ENCODE data around the gene SPEN. TPM values are rescaled to one million over a fixed set of nuclear protein-coding genes. Genes with fewer than 3 reads are reported as not detected.
"Not testable (repeated sequence)": the region's sequence is repeated elsewhere in the genome, so short reads cannot be mapped to it uniquely, and the experiment has no call there.

The SPEN gene
- polyA plus RNA-seq, 1 donor (not counting 4 experiments of a cell fraction or from before 2014, with no cell fraction given): 8.9 TPM

- dilution Hi-C loops (cut with MboI; ENCODE audit: extremely low pct_ligation_motif_present, low sequenced_read_pairs): no loop called here
- Histone ChIP-seq H2AFZ (ENCODE audit: control insufficient read depth, low read length) (no peak overlapping the region), H3K27ac (ENCODE audit: control insufficient read depth, insufficient read depth, low read length) (peak overlapping the region; percentile 74), H3K9me1 (ENCODE audit: control insufficient read depth, extremely low read depth, insufficient read depth, low read length) (no peaks in the 10 kb centered on the region), H3K79me2 (ENCODE audit: control insufficient read depth, insufficient read depth, low read length) (peaks cover 37% of the 10 kb centered on the region), H3K9ac (ENCODE audit: control insufficient read depth, extremely low read depth, insufficient read depth, low read length) (peak overlapping the region; percentile 79), H3K27me3 (ENCODE audit: control insufficient read depth, extremely low read depth, insufficient read depth, low read length) (no peaks in the 10 kb centered on the region), H3K36me3 (ENCODE audit: control insufficient read depth in 2 of 2, extremely low read depth in 1 of 2, insufficient read depth in 2 of 2, low read length in 2 of 2) (peaks cover 7 to 11% of the 10 kb centered on the region in 2 experiments), H3K4me3 (ENCODE audit: control insufficient read depth in 2 of 3, extremely low read depth in 1 of 3, insufficient read depth in 2 of 3, low read depth in 1 of 3, low read length in 3 of 3) (peak overlapping the region; percentile 75 to 91 (median 81)), H3K4me2 (ENCODE audit: control insufficient read depth, extremely low read depth, insufficient read depth, low read depth, low read length) (peak overlapping the region; percentile 99), H3K9me3 (ENCODE audit: control insufficient read depth, low read depth, low read length) (no peaks in the 10 kb centered on the region), H3K4me1 (ENCODE audit: control insufficient read depth, extremely low read depth, insufficient read depth, low read length) (peaks cover 9% of the 10 kb centered on the region), H4K20me1 (ENCODE audit: control insufficient read depth, extremely low read depth, insufficient read depth, low read length) (no peaks in the 10 kb centered on the region)
- DNase-seq (ENCODE audit: low read depth, low spot score) (no peak), FAIRE-seq (no peak)
- TF ChIP-seq EZH2 (IDR thresholded peaks at IDR 0.05; ENCODE audit: low read length): no peak
- peak in 1 of 3 experiments; percentile 56 for TF ChIP-seq CTCF (optimal IDR thresholded peaks at IDR 0.05 in 1 of 3, IDR thresholded peaks at IDR 0.05 in 1 of 3, conservative IDR thresholded peaks at IDR 0.05 in 1 of 3; ENCODE audit: extremely low read depth in 1 of 3, insufficient read depth in 2 of 3, low read length in 3 of 3)
Observed at GRCh38 chr1:15975358-15975804, 127.9 kb downstream of the SPEN start.

DNA sequence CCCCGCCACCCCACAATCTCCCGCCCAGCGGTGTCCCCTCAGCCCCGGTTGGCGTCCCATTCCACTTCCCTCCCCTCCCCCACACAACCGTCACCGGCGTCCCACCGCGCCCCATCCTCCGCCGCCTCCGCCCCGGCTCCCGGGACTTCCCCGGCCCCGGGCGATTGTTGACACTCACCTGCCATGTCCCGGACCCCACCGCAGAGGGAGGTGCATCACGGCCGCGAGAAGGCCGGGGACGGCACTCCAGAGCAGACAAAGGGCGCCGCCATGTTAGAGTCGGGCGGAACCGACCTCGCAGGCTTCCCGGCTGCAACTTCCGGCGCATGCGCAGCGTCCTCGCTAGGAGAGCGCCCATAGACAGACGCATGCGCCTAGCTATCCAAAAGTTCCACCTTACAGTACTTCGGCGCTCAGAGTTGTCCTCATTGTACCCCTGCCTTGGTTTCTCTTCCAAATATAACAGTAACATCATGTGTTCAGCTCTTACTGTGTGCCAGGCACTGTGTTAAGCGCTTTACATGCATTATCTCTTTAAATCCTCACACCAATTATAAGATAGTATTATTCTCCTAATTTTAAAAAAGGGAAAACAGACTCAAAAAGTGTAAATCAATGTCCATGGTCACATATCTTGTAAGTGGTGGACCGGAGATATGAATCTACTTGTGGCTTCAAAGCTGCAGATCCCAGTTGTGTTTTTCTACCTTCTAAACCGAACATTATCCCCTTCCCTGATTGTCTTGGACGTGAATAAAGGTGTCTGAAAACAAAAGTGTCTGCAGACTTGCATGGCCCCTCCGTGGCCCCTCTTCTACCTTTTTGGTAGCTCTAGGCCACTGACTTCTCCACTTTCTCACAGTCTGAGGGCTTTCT lies 128.5 kb downstream of the SPEN start, which contains the start of gene ZBTB17:
Gene ZBTB17, minus strand, starts transcription at position 297 of the 876 bp plus-strand sequence. CDS start 27,606 bp downstream, outside the sequence.
- peak within 1 kb of the TSS; percentile 79 for H3K9ac ChIP-seq (ENCODE audit: control insufficient read depth, extremely low read depth, insufficient read depth, low read length)
- no peaks in the 10 kb centered on the region for H4K20me1 ChIP-seq (ENCODE audit: control insufficient read depth, extremely low read depth, insufficient read depth, low read length)
- H3K27me3 ChIP-seq (ENCODE audit: control insufficient read depth, extremely low read depth, insufficient read depth, low read length): no peaks in the 10 kb centered on the region
- peak within 1 kb of the TSS; percentile 66 for H2AFZ ChIP-seq (ENCODE audit: control insufficient read depth, low read length)
- no peaks in the 10 kb centered on the region for H3K9me3 ChIP-seq (ENCODE audit: control insufficient read depth, low read depth, low read length)
- TF ChIP-seq EZH2 (IDR thresholded peaks at IDR 0.05; ENCODE audit: low read length): no peak
- no peak for TF ChIP-seq CTCF (optimal IDR thresholded peaks at IDR 0.05 in 1 of 3, IDR thresholded peaks at IDR 0.05 in 1 of 3, conservative IDR thresholded peaks at IDR 0.05 in 1 of 3; ENCODE audit: extremely low read depth in 1 of 3, insufficient read depth in 2 of 3, low read length in 3 of 3)
- no peaks in the 10 kb centered on the region for H3K9me1 ChIP-seq (ENCODE audit: control insufficient read depth, extremely low read depth, insufficient read depth, low read length)
- H3K79me2 ChIP-seq (ENCODE audit: control insufficient read depth, insufficient read depth, low read length): peaks cover 37% of the 10 kb centered on the region
- H3K4me3 ChIP-seq (ENCODE audit: control insufficient read depth in 2 of 3, extremely low read depth in 1 of 3, insufficient read depth in 2 of 3, low read depth in 1 of 3, low read length in 3 of 3): peak within 1 kb of the TSS; percentile 75 to 91 (median 81)
- FAIRE-seq (peak; percentile 73), DNase-seq (ENCODE audit: low read depth, low spot score) (peak; percentile 60)
- H3K4me2 ChIP-seq (ENCODE audit: control insufficient read depth, extremely low read depth, insufficient read depth, low read depth, low read length): peak within 1 kb of the TSS; percentile 99
- peaks cover 7 to 11% of the 10 kb centered on the region in 2 experiments for H3K36me3 ChIP-seq (ENCODE audit: control insufficient read depth in 2 of 2, extremely low read depth in 1 of 2, insufficient read depth in 2 of 2, low read length in 2 of 2)
- peaks cover 9% of the 10 kb centered on the region for H3K4me1 ChIP-seq (ENCODE audit: control insufficient read depth, extremely low read depth, insufficient read depth, low read length)
- dilution Hi-C loops (cut with MboI; ENCODE audit: extremely low pct_ligation_motif_present, low sequenced_read_pairs): no loop called here
- H3K27ac ChIP-seq (ENCODE audit: control insufficient read depth, insufficient read depth, low read length): peak within 1 kb of the TSS; percentile 74

DNA sequence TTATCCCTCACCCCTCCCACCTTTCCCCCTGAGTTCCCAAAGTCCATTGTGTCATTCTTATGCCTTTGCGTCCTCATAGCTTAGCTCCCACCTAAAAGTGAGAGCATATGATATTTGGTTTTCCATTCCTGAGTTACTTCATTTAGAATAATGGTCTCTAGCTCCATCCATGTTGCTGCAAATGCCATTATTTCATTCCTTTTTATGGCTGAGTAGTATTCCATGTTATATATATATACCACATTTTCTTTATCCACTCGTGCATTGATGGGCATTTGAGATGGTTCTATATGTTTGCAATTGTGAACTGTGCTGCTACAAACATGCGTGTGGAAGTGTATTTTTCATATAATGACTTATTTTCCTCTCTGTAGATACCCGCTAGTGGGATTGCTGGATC lies 130.4 kb downstream of the SPEN start:
- FAIRE-seq; H3K4me3 ChIP-seq (ENCODE audit: control insufficient read depth in 2 of 3, extremely low read depth in 1 of 3, insufficient read depth in 2 of 3, low read depth in 1 of 3, low read length in 3 of 3); DNase-seq (ENCODE audit: low read depth, low spot score); H3K27me3 ChIP-seq (ENCODE audit: control insufficient read depth, extremely low read depth, insufficient read depth, low read length); H3K27ac ChIP-seq (ENCODE audit: control insufficient read depth, insufficient read depth, low read length); H3K4me1 ChIP-seq (ENCODE audit: control insufficient read depth, extremely low read depth, insufficient read depth, low read length); H4K20me1 ChIP-seq (ENCODE audit: control insufficient read depth, extremely low read depth, insufficient read depth, low read length); H3K9me1 ChIP-seq (ENCODE audit: control insufficient read depth, extremely low read depth, insufficient read depth, low read length); H2AFZ ChIP-seq (ENCODE audit: control insufficient read depth, low read length); H3K9me3 ChIP-seq (ENCODE audit: control insufficient read depth, low read depth, low read length); H3K9ac ChIP-seq (ENCODE audit: control insufficient read depth, extremely low read depth, insufficient read depth, low read length); H3K4me2 ChIP-seq (ENCODE audit: control insufficient read depth, extremely low read depth, insufficient read depth, low read depth, low read length); H3K36me3 ChIP-seq (ENCODE audit: control insufficient read depth in 2 of 2, extremely low read depth in 1 of 2, insufficient read depth in 2 of 2, low read length in 2 of 2); dilution Hi-C loops (cut with MboI; ENCODE audit: extremely low pct_ligation_motif_present, low sequenced_read_pairs): not testable (repeated sequence)
- peaks cover 24% of the 10 kb centered on the region for H3K79me2 ChIP-seq (ENCODE audit: control insufficient read depth, insufficient read depth, low read length)

All from keratinocyte (primary cell).